Testis (tissue), 3 donors: ENCODE data around the gene SIK3. TPM values are rescaled to one million over a fixed set of nuclear protein-coding genes. Genes with fewer than 3 reads are reported as not detected.

Experiments used
- DNase-seq: peaks from one replicate; pipeline ENCODE4 v3.0.0-alpha.2; 2019
- H3K27ac ChIP-seq, 2 donors: fragments of 200-600 bp; sonication (generic); one replicate each; pipeline ENCODE4 v1.5.1; 2019
- H3K27me3 ChIP-seq: fragments of 200-600 bp; sonication (generic); one replicate; pipeline ENCODE4 v1.5.1; 2019
- H3K36me3 ChIP-seq: fragments of 200-600 bp; sonication (generic); one replicate; pipeline ENCODE4 v1.5.1; 2017; ENCODE audit warnings: low read depth; ENCODE audit errors: missing control alignments
- H3K4me1 ChIP-seq: fragments of 200-600 bp; sonication (generic); one replicate; pipeline ENCODE4 v1.5.1; 2019
- H3K4me3 ChIP-seq, 2 donors: fragments of 200-600 bp; sonication (generic); one replicate each; pipeline ENCODE4 v1.5.1; 2017 to 2019
- H3K9me3 ChIP-seq: fragments of 200-600 bp; sonication (generic); one replicate; pipeline ENCODE4 v1.5.1; 2017
- CTCF ChIP-seq, 3 experiments: fragments of 450-650 bp in 2 of 3; fragments of 200-600 bp in 1 of 3; sonication (generic) in 1 of 3; IDR thresholded peaks; one replicate each; pipeline ENCODE4 v1.5.1; 2016 to 2019; ENCODE audit warnings: antibody characterized with exemption in 3 of 3, mild to moderate bottlenecking in 2 of 3, moderate library complexity in 1 of 3
- POLR2A ChIP-seq: fragments of 450-650 bp; IDR thresholded peaks from one replicate; pipeline ENCODE4 v1.6.1; 2017; ENCODE audit warnings: antibody characterized with exemption, mild to moderate bottlenecking, moderate library complexity
- WGBS, 2 donors: methylation state at CpG; one replicate each; pipeline ENCODE4 v1.1.5; 2018; 5-methylcytosine and 5-hydroxymethylcytosine counted together
- intact Hi-C: fragments of 100-400 bp; cut with DNase I; formaldehyde crosslinking; loops from one replicate; pipeline ENCODE4 v1.15.1; 2023; ENCODE audit warnings: low total_unique reads
- polyA plus RNA-seq: library from polyadenylated mRNA; stranded (reverse); fragments of 350-450 nt; fragmentation: Illumina TruSeq; extraction: RNeasy Lipid Tissue Mini Kit (QIAGEN cat#74804); gene quantifications from one replicate; pipeline ENCODE4 v1.2.3, GENCODE V29; 2014; ENCODE audit warnings: low read depth, low replicate concordance; ENCODE audit not compliant: insufficient read depth
- total RNA-seq, 2 donors: library from RNA; depleted of rRNA; stranded (reverse); fragments of >200 nt; gene quantifications; one replicate each; pipeline ENCODE4 v1.2.3, GENCODE V29; 2016

Gene SIK3
- total and polyA plus RNA-seq, 3 donors from 2014 or later, result 112 to 125 (median 123) TPM

GRCh38 chr11:117020287-117020686, 77.9 kb downstream of the SIK3 start:
- WGBS, 2 donors, result 93 to 100% methylated on average over 1 of the region's 1 CpG
- no peak overlapping the region for H3K27ac ChIP-seq
- no peaks in the 10 kb centered on the region for H3K36me3 ChIP-seq
- H3K9me3 ChIP-seq, result no peaks in the 10 kb centered on the region
- intact Hi-C loops, result no loop called here
- peaks cover 5% of the 10 kb centered on the region for H3K4me1 ChIP-seq
- no peak for TF ChIP-seq POLR2A
- no peak for TF ChIP-seq CTCF (IDR thresholded peaks at IDR 0.05)
- no peak for DNase-seq
- H3K4me3 ChIP-seq, result no peak overlapping the region
- H3K27me3 ChIP-seq, result no peaks in the 10 kb centered on the region

GRCh38 chr11:117019871-117020270, 78.4 kb downstream of the SIK3 start:
- TF ChIP-seq CTCF (IDR thresholded peaks at IDR 0.05), result no peak
- no peak for TF ChIP-seq POLR2A
- Histone ChIP-seq H3K27me3 (no peaks in the 10 kb centered on the region), H3K4me3 (no peak overlapping the region), H3K36me3 (no peaks in the 10 kb centered on the region), H3K4me1 (peaks cover 5% of the 10 kb centered on the region), H3K9me3 (no peaks in the 10 kb centered on the region), H3K27ac (no peak overlapping the region)
- WGBS, 2 donors, result 82 to 85% methylated on average over 7 of the region's 7 CpGs
- intact Hi-C loops, result no loop called here
- DNase-seq, result no peak

DNA sequence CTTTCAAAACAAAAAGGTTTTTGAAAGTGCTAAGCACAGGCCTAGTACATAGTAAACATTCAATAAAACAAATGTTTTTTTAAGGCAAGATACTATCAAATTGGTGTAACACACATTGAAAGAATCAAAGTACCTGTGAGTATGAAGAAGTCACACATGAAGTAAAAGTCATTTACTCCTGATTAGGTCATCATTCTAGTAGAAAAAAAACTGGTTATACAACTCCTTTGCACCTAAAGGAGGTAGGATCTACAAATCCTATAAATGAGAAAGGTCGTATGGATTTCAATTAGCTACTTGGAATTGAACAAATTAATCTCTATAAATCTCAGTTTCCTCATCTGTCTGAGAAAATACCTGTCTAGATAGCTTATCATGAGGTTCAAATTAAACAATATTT, 80.8 kb downstream of the SIK3 start:
- Histone ChIP-seq H3K27ac (no peak overlapping the region), H3K36me3 (no peaks in the 10 kb centered on the region), H3K4me3 (no peak overlapping the region), H3K27me3 (no peaks in the 10 kb centered on the region), H3K4me1 (peaks cover 5% of the 10 kb centered on the region), H3K9me3 (no peaks in the 10 kb centered on the region)
- TF ChIP-seq POLR2A, result no peak
- TF ChIP-seq CTCF (IDR thresholded peaks at IDR 0.05), result no peak
- WGBS, 2 donors, result 83 to 95% methylated on average over 1 of the region's 1 CpG
- no peak for DNase-seq
- intact Hi-C loops, result no loop called here

- WGBS, 2 donors, result 92 to 93% methylated on average over 4 of the region's 4 CpGs
- DNase-seq, result no peak
- intact Hi-C loops, result no loop called here
Measured at GRCh38 chr11:117016747-117017146, 81.5 kb downstream of the SIK3 start.

More at GRCh38 chr11:117016747-117017146, 81.5 kb downstream of the SIK3 start:
- Histone ChIP-seq H3K4me1 (peaks cover 5% of the 10 kb centered on the region), H3K27ac (no peak overlapping the region), H3K4me3 (no peak overlapping the region), H3K9me3 (no peaks in the 10 kb centered on the region), H3K27me3 (no peaks in the 10 kb centered on the region), H3K36me3 (no peaks in the 10 kb centered on the region)
- TF ChIP-seq CTCF (IDR thresholded peaks at IDR 0.05) (no peak), POLR2A (no peak)
